ENCODE measurements around the gene ARHGEF18.

ARHGEF18 gene

GRCh38 chr19:7376151-7376852 is 27.6 kb downstream of the ARHGEF18 start:
- Histone ChIP-seq H3K4me3 (ENCODE audit: low read length, poor library complexity, severe bottlenecking) (no peak overlapping the region), H3K9ac (ENCODE audit: low read depth, low read length, poor library complexity, severe bottlenecking) (no peak overlapping the region), H2AFZ (ENCODE audit: low read length) (no peak overlapping the region), H4K20me1 (ENCODE audit: insufficient read depth, low read length, poor library complexity, severe bottlenecking) (no peaks in the 10 kb centered on the region), H3K27me3 (ENCODE audit: insufficient read depth, low read length, poor library complexity, severe bottlenecking) (no peaks in the 10 kb centered on the region), H3K9me2 (replicated peaks; ENCODE audit: low read depth, low read length) (no peaks in the 10 kb centered on the region), H3F3A (ENCODE audit: low read depth) (no peaks in the 10 kb centered on the region), H3K9me3 (ENCODE audit: insufficient read depth, low read depth, low read length) (no peaks in the 10 kb centered on the region), H3K4me2 (ENCODE audit: low read depth, low read length, poor library complexity, severe bottlenecking) (no peak overlapping the region), H3K36me3 (ENCODE audit: insufficient read depth, low read length) (peaks cover 73% of the 10 kb centered on the region; the same call in 1 of the 2 replicates), H3K79me2 (ENCODE audit: insufficient read depth, low read length) (no peaks in the 10 kb centered on the region), H3K4me1 (ENCODE audit: insufficient read depth, low read length, poor library complexity, severe bottlenecking) (no peaks in the 10 kb centered on the region)
- TF ChIP-seq CTCF (conservative IDR thresholded peaks at IDR 0.05; ENCODE audit: low read length) = no peak
- TF ChIP-seq EZH2phosphoT487 (IDR thresholded peaks at IDR 0.05; ENCODE audit: borderline replicate concordance) = no peak

DNA sequence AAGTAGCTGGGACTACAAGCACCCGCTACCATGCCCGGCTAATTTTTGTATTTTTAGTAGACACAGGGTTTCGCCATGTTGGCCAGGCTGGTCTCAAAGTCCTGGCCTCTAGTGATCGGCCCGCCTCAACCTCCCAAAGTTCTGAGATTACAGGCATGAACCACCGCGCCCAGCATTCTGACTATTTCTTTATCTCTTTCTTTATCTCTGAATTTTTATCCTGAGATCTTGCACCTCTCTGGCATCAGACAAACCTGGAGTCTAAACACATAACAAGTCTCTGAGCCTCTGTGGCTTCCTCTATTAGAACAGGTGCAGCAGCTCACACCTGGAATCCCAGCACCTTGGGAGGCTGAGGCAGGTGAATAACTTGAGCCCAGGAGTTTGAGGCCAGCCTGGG is 28.5 kb downstream of the ARHGEF18 start:
- no peaks in the 10 kb centered on the region for H3K4me1 ChIP-seq (ENCODE audit: insufficient read depth, low read length, poor library complexity, severe bottlenecking)
- TF ChIP-seq EZH2phosphoT487 (IDR thresholded peaks at IDR 0.05; ENCODE audit: borderline replicate concordance) (no peak), CTCF (conservative IDR thresholded peaks at IDR 0.05; ENCODE audit: low read length) (no peak)
- H3K36me3 ChIP-seq (ENCODE audit: insufficient read depth, low read length) = peaks cover 66% of the 10 kb centered on the region; the same call in 1 of the 2 replicates

GRCh38 chr19:7381073-7381390 is 32.3 kb downstream of the ARHGEF18 start:
- peaks cover 60% of the 10 kb centered on the region; the same call in 1 of the 2 replicates for H3K36me3 ChIP-seq (ENCODE audit: insufficient read depth, low read length)
- H3K4me3 ChIP-seq (ENCODE audit: low read length, poor library complexity, severe bottlenecking) = no peak overlapping the region
- no peak overlapping the region for H2AFZ ChIP-seq (ENCODE audit: low read length)
- no peaks in the 10 kb centered on the region for H3K4me1 ChIP-seq (ENCODE audit: insufficient read depth, low read length, poor library complexity, severe bottlenecking)
- no peaks in the 10 kb centered on the region for H4K20me1 ChIP-seq (ENCODE audit: insufficient read depth, low read length, poor library complexity, severe bottlenecking)
- TF ChIP-seq CTCF (conservative IDR thresholded peaks at IDR 0.05; ENCODE audit: low read length) (no peak), EZH2phosphoT487 (IDR thresholded peaks at IDR 0.05; ENCODE audit: borderline replicate concordance) (no peak)
- no peak overlapping the region for H3K4me2 ChIP-seq (ENCODE audit: low read depth, low read length, poor library complexity, severe bottlenecking)
- no peaks in the 10 kb centered on the region for H3K27me3 ChIP-seq (ENCODE audit: insufficient read depth, low read length, poor library complexity, severe bottlenecking)
- no peaks in the 10 kb centered on the region for H3K79me2 ChIP-seq (ENCODE audit: insufficient read depth, low read length)
- H3K9ac ChIP-seq (ENCODE audit: low read depth, low read length, poor library complexity, severe bottlenecking) = no peak overlapping the region
- no peaks in the 10 kb centered on the region for H3K9me2 ChIP-seq (replicated peaks; ENCODE audit: low read depth, low read length)
- no peaks in the 10 kb centered on the region for H3K9me3 ChIP-seq (ENCODE audit: insufficient read depth, low read depth, low read length)
- no peaks in the 10 kb centered on the region for H3F3A ChIP-seq (ENCODE audit: low read depth)

More for the DNA sequence above, 28.5 kb downstream of the ARHGEF18 start:
- Histone ChIP-seq H3F3A (ENCODE audit: low read depth) (no peaks in the 10 kb centered on the region), H3K9me2 (replicated peaks; ENCODE audit: low read depth, low read length) (no peaks in the 10 kb centered on the region), H3K4me3 (ENCODE audit: low read length, poor library complexity, severe bottlenecking) (no peak overlapping the region), H4K20me1 (ENCODE audit: insufficient read depth, low read length, poor library complexity, severe bottlenecking) (no peaks in the 10 kb centered on the region), H2AFZ (ENCODE audit: low read length) (no peak overlapping the region), H3K79me2 (ENCODE audit: insufficient read depth, low read length) (no peaks in the 10 kb centered on the region), H3K27me3 (ENCODE audit: insufficient read depth, low read length, poor library complexity, severe bottlenecking) (no peaks in the 10 kb centered on the region), H3K4me2 (ENCODE audit: low read depth, low read length, poor library complexity, severe bottlenecking) (no peak overlapping the region), H3K9me3 (ENCODE audit: insufficient read depth, low read depth, low read length) (no peaks in the 10 kb centered on the region), H3K9ac (ENCODE audit: low read depth, low read length, poor library complexity, severe bottlenecking) (no peak overlapping the region)

Data from Loucy (cell line).